Hematopoietic multipotent progenitor cell treated with erythropoietin and hydrocortisone succinate and interleukin-3 and kit ligand, for 8 days (in vitro differentiated cells): ENCODE measurements around the gene FAM117A.

Experiments used
- DNase-seq: peaks from one replicate; pipeline ENCODE4 v3.0.0-alpha.2; 2015

The FAM117A gene

DNA sequence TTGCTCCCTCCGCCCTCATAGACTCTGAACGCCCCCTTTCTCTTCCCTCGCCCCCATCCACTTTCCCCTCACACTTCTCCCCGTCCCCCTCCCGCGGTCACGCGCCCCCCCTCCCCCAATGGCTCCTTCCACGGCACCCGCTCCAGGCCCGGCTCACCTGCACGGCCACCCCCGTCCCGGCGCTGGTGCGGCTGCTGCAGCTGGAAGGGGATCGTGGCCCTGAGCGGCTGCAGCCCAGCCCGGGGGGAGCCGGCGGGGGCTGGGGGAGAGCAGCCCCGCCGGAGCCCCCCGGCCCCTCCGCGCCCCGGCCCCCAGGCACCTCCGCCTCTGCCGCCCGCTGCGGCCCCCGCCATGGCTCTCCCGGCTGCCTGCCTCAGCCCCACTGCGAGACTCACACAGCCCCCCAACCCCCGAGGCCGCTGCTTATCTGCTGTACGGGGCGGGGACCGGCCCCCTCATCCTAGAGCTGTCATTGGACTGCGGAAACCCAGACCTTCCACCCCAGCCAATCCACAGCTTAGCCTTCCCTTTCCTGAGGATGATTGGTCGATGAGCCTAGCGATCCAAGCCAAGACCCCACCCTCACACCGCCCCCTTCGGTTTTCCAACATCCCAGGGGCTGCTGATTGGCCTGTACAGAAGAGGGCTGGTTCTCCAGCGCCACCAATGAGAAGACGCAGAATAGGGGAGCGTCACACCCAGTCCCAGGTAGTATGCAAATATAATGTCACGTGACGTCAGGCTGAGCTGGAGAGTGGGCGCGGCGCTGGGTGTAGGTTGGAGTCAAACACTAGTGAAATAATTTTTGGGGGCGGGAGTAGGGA, at the start of gene FAM117A:
TSS of gene FAM117A (minus strand) at position 397 of the 824 bp plus-strand sequence. CDS start at position 353, 44 bp downstream.
- peak; percentile 100 for DNase-seq

DNA sequence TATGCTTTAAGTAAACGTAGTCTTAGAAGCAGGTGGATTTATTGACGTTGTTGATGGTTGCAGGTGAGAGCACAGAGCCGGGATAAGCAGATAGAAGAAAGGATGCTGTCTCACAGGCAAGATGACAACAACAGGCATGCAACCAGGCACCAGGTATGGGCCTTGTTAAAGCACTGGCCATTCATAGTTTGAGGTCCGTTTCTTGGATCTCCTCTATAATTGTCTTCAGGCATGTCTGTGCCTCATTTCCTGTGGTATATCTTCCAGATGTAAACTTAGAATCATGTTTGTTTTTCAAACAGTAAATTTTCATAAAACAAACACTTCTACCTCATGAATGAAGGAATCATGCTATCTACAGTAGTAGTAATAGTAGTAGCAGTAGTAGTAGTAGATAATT, 45.1 kb upstream of the FAM117A start:
- no peak for DNase-seq

- no peak for DNase-seq
Observed at GRCh38 chr17:49798738-49799137, 34.8 kb upstream of the FAM117A start.

DNA sequence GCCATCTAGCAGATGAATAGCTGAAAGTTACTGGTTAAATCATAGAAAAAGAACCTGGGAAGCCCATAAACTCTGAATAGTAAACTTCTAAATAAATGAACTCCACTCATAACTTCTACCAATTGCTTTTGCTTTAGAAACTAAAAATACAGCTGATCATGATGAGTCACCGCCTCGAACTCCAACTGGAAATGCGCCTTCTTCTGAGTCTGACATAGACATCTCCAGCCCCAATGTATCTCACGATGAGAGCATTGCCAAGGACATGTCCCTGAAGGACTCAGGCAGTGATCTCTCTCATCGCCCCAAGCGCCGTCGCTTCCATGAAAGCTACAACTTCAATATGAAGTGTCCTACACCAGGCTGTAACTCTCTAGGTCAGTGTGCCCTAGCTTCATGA, 34.3 kb upstream of the FAM117A start:
- DNase-seq: no peak

- DNase-seq: no peak
Observed at GRCh38 chr17:49795372-49795771, 31.4 kb upstream of the FAM117A start.

GRCh38 chr17:49793309-49793708, 29.4 kb upstream of the FAM117A start:
- no peak for DNase-seq

DNA sequence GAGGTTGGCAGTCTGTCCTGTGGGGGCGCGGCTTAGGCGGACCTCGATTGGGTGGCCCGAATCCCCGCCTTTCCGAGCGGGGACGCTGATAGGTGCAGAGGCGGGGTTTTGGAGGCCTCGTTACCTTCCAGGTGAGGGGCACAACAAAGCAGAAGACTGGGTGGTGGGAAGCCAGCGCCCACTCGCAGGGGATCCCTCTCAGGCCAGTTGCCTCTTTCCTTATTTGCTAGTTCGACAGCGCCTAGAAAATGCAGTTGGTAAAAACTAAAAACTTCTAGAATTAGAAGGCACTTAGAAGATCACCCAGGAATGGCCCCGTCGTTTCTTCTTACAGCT, 25.3 kb upstream of the FAM117A start:
- DNase-seq: no peak

DNA sequence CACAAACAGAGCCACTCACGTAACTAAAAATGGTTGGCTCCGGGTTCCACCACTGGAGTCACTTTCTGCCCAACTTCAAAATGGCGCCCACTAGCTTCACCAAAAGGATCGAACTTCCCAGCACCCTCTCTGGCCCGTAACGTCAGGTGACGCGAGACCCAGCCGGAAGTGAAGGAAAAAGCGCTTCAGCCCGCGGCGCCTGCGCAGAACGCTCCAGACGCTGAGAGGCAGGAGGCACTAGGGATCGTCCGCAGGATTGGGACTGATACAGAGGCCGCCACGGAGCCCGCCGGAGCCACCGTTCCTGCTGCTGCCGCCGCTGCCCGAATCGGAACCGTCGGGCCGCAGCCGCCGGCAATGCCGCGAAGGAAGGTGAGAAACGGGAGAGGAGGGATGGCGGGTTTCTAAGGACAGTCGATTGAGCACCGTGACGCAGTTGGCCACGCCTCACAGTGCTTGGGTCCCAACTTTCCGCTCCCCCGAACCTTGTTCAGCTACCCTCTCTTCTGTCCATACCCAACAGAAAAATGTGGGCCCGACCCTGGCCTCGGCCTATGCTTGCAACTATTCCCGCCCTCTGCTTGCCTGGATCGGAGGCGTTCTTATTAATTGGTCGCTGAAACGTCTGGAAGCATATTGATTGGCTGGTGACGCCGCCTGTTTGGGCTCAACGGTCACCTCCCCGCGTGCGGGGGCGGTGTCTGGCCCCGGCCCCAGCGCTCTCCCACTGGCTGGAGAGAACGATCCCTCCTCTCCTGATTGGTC, 24.7 kb upstream of the FAM117A start, which contains the start of gene KAT7:
TSS of gene KAT7 (plus strand) at position 204 of the 765 bp plus-strand sequence. CDS start at position 358, 154 bp downstream.
- peak; percentile 100 for DNase-seq

DNA sequence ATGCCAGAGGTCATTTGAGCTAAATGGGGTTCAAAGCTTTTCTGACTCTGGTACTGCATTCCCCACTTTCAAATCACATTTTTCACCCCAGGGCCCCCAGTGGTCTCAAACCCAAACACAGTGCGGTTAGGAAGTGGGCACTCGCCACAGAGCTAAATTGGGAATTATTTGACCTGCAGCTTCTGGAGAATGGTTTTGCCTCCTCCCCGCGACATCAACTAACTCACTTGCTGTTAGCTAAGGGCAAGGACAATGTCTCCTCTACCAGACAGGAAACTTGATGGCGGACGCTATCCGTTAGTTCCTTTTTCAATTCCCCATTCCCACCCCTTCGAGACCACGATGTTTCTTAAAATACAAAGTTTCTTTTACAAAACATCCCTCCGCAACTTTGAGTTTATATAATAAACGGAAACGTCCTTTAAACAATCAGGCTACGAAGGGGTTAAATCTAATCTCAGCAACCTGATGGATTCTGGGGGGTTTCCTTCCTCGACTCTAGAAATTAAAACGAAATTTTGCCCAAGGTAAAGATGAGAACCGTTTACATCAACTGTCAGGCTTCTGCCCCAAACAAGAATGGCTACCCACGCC, 24.1 kb upstream of the FAM117A start:
- DNase-seq: no peak

GRCh38 chr17:49784636-49785035, 20.7 kb upstream of the FAM117A start:
- no peak for DNase-seq

GRCh38 chr17:49783791-49784190, 19.9 kb upstream of the FAM117A start:
- DNase-seq: no peak

DNA sequence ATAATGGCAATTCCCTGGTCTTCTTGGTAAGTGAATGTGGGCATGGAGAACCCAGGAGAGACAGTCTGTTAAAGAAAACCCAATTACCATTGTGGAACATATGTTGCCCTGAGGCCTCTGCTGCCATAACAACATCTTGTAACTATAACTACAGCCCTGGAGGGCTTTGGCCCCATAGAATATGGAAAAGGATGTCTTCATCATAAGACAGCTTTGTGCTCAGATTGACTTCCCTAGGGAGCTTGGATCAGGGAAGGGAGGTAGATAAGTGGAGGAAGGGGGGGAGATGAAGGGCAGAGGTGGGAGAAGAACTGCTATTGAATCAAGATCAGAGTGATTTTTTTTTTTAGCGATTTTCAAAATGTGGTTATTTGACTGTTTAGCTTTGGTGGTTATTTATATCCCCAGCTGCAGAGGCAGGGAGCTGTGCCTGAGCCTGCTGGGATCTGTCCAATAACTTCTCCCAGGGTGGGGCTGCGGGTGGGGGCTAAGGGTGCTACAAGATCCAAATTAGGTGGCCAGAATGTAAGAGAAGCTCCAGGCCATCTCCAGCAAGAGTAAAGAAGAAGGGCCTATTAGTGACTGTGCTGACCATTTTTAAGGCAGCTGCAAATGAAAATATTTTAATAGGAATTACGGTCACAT, 19.3 kb upstream of the FAM117A start:
- no peak for DNase-seq

DNA sequence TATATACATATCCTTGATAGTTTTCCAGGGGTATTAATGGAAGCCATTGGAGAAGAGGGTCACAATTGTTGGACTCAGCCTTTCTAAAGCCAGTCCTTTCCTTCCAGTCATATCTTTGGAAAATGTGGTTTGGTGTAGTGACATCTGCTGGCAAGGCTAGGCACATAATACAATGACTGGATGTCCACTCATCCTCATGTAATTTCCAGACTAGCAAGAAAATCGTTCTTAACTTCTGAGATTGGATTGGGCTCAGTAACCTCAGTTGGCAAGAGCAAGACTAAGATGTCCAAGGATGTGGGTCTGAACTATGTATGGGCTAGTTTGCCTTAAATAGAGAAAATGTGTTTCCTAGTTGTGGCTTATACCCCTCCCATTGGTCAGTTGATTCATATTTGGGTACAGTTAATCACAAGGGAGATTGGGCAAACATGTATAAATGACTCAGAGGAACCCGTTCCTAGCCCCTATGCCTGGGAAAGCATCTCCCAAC, 15.9 kb upstream of the FAM117A start:
- no peak for DNase-seq

DNA sequence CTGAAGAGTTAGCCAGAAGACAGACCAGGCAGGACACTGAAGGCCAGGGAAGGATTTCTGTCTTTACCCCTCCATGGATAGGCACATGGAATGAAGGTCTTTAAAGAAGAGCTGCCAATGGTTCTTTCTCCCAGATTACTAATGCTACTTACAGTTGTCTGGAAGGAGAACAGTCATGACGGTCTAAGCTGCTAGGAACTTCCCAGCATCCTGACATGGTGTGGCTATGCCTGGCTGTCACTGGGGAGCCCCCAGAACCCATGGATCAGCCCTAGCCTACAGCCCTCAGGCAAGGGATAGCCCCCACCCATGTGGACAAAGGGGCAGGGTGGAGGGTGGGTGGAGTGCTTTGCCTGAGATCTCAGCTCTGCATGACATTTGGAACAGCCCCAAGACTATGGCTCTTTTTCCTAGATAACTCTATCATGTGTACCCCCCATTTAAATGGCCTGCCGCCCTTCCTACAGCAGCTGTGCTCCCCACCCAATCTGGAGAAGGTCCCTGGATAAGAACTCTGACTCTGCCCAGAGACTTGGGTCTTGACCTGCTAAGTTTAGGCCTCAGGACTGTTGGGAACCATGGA, 15.3 kb upstream of the FAM117A start:
- DNase-seq: peak; percentile 96

DNA sequence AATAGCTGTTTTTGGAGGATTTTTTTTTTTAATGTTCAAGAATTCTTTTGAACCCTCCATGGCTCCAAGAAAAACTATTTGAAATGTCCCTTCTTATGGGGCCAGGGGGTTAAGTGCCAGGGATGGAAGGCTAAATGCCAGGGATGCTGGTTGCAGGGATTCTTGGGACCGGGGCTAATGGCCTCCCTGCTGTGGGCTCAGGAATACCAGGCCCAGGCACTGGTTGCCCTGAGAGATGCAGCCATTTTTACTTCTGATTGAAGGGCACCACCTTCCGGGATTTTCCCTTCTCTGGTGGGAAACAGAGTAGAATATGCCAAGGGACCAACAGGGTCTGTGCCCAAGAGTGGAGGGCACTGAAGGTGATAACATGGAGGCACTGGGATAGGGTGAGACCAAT, 13.6 kb upstream of the FAM117A start:
- DNase-seq: no peak

GRCh38 chr17:49776551-49777300, 12.8 kb upstream of the FAM117A start:
- no peak for DNase-seq

DNA sequence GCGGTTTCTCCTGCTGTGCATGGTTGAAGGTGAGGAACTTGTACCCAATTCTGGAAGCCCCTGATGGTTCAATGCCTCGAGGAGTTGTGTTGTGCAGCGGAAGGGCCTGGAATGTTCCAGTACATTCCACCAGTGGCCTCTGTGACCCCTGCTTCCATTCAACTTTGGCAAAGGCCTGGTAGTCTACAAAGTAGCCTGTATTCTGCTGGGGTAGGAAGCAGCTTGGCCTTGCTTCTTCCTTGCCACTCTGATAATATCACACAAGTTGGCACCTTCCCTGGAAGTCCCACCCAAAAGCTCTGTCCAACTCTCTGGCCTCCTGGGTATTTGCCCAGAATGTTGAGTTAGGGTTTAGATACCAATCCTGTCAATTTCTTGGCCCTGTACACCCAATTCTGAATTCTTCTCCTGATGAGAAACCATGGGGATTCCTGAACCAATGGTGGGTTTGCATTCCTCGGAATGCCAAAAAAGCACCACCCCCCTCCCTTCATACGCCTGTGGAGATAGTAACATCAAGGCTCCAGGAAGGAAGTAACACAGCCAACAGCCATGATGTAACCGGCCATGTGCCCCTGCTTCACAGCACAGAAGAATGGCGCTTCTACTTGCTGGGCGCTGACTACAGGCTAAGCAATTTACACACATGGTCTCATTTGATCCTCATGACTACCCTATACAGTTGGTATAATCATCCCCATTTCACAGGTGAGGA, 11.8 kb upstream of the FAM117A start:
- DNase-seq: peak; percentile 71

- DNase-seq: peak; percentile 94
Observed at GRCh38 chr17:49766918-49767530, 3.1 kb upstream of the FAM117A start.

DNA sequence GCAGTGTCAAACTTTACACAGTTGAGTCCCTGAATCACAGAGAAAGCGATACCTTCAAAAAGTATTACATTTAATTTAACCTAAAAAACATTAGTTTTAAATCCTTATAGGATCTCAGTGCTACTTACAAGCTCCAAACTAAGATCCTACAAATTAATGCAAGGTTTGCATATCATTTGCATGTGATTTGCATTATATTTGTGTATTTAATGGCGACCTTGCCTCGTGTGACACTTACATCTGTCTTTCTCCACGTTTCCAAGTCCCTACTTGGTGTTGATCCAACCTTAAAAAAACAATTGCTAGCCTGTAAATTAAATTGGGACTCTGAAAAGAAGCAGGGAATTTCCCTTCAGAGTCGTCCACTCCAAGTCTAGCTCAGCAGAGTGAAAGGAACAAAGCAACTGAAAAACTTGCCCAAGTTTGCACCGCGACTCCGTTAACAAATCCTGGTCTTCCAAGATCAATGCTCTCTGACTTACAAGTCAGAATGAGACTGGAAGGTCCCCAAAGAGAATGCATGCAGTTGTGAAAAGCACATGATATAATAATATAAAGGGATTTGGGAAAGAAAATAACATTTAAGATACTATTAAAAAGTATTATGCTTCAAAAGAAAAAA, 739 bp upstream of the FAM117A start:
- no peak for DNase-seq
